HepG2 (cell line): ENCODE data around the gene KIZ. TPM values are rescaled to one million over a fixed set of nuclear protein-coding genes. Genes with fewer than 3 reads are reported as not detected.

Experiments
- ATAC-seq: fragments of 200-7000 bp; cut with Tn5 transposase; 3 replicates; pipeline ENCODE4 v1.9.1; 2020; ENCODE audit warnings: mild to moderate bottlenecking, moderate library complexity
- BruUV-seq: library from RNA; stranded (reverse); fragments of 400-500 nt; replicated peaks from 2 replicates; lab custom pipeline; 2021; lab: Mats Ljungman, UMichigan
- CTCF ChIA-PET: fragments of 300-600 bp; formaldehyde crosslinking; extraction: SDS; loops from one replicate; lab custom pipeline; 2021; ENCODE audit warnings: low total read pairs, inconsistent platforms, low intra/inter-chr PET ratio; lab: Yijun Ruan, JAX
- POLR2A ChIA-PET: fragments of 350-600 bp; sonication (Branson Sonifier 250); formaldehyde crosslinking; loops from one replicate; lab custom pipeline; 2020; ENCODE audit warnings: antibody characterized with exemption, inconsistent platforms; lab: Yijun Ruan, JAX
- DNase-seq: peaks from one replicate; pipeline ENCODE4 v3.0.0-alpha.2; 2015; ENCODE audit warnings: low spot score
- FAIRE-seq: peaks from 3 replicates; lab custom pipeline; 2011; peaks lifted over from hg19 to GRCh38; lab: Jason Lieb, UNC
- H2AFZ ChIP-seq: one replicate; pipeline ENCODE4 v1.6.1; 2011; ENCODE audit warnings: low read length, inconsistent platforms
- H3K27ac ChIP-seq: fragments of 300-600 bp; 3 replicates; pipeline ENCODE4 v1.8.0; 2011; ENCODE audit warnings: mixed run types, mild to moderate bottlenecking, mixed read lengths, low read length, inconsistent platforms; ENCODE audit not compliant: insufficient read depth; ENCODE audit errors: extremely low read length
- H3K27me3 ChIP-seq, 2 experiments: fragments of 200-600 bp in 1 of 2; 2 replicates in 1 of 2; 3 replicates in 1 of 2; pipeline versions ENCODE4 v1.6.0 to v1.8.0; 2011; ENCODE audit warnings: low read length in 2 of 2, mild to moderate bottlenecking in 2 of 2, moderate library complexity in 2 of 2, inconsistent platforms in 1 of 2; ENCODE audit not compliant: insufficient read depth in 2 of 2, control insufficient read depth in 1 of 2
- H3K36me3 ChIP-seq, 2 experiments: fragments of 200-600 bp in 1 of 2; replicated peaks in 1 of 2; 2 replicates in 1 of 2; 3 replicates in 1 of 2; pipeline versions ENCODE4 v1.5.1 to v1.8.0; 2011; ENCODE audit warnings: low read length in 2 of 2, inconsistent platforms in 1 of 2; ENCODE audit not compliant: insufficient read depth in 2 of 2, control insufficient read depth in 1 of 2
- H3K4me1 ChIP-seq: 2 replicates; pipeline ENCODE4 v1.5.1; 2012; ENCODE audit warnings: low read length, inconsistent platforms; ENCODE audit not compliant: insufficient read depth
- H3K4me2 ChIP-seq: 2 replicates; pipeline ENCODE4 v1.6.0; 2011; ENCODE audit warnings: low read depth, low read length, inconsistent platforms
- H3K4me3 ChIP-seq, 3 experiments: fragments of 200-600 bp in 1 of 3; sonication (generic), shearing (Covaris generic) in 1 of 3; replicated peaks in 1 of 3; 2 replicates each; pipeline ENCODE4 v1.5.1; 2011 to 2016; ENCODE audit warnings: low read length in 3 of 3, inconsistent platforms in 2 of 3, low read depth in 2 of 3, mild to moderate bottlenecking in 2 of 3, control low read depth in 1 of 3, mixed read lengths in 1 of 3; ENCODE audit not compliant: insufficient read depth in 1 of 3
- H3K79me2 ChIP-seq: one replicate; pipeline ENCODE4 v1.6.1; 2011; ENCODE audit warnings: low read length, inconsistent platforms; ENCODE audit not compliant: insufficient read depth
- H3K9ac ChIP-seq: 2 replicates; pipeline ENCODE4 v1.6.0; 2011; ENCODE audit warnings: mild to moderate bottlenecking, low read depth, low read length, inconsistent platforms; ENCODE audit not compliant: insufficient read depth
- H3K9me3 ChIP-seq: 2 replicates; pipeline ENCODE4 v1.5.1; 2012; ENCODE audit warnings: mild to moderate bottlenecking, low read length
- H4K20me1 ChIP-seq: 2 replicates; pipeline ENCODE4 v1.6.0; 2011; ENCODE audit warnings: inconsistent platforms, mild to moderate bottlenecking, low read length, moderate library complexity; ENCODE audit not compliant: insufficient read depth
- HDAC6 ChIP-seq: fragments of 200-600 bp; sonication (generic); IDR thresholded peaks from 2 replicates; pipeline ENCODE4 v1.7.0; 2017; ENCODE audit warnings: mild to moderate bottlenecking, antibody characterized with exemption, low read length, low read depth
- HMGA1 ChIP-seq: sonication (generic); formaldehyde crosslinking; conservative IDR thresholded peaks from 2 replicates; pipeline ENCODE4 v1.4.0; 2020; ENCODE audit warnings: missing genetic modification reagents
- MAFF ChIP-seq: IDR thresholded peaks from 2 replicates; pipeline ENCODE4 v1.6.1; 2011; ENCODE audit warnings: low read depth, low read length, improper control_type of control experiment
- MAFK ChIP-seq, 2 experiments: IDR thresholded peaks in 1 of 2; conservative IDR thresholded peaks in 1 of 2; 2 replicates each; pipeline ENCODE4 v1.6.1; 2011; ENCODE audit warnings: improper control_type of control experiment in 2 of 2, low read length in 2 of 2
- NONO ChIP-seq, 2 experiments: fragments of 450-650 bp in 1 of 2; sonication (generic) in 1 of 2; formaldehyde crosslinking in 1 of 2; IDR thresholded peaks in 1 of 2; conservative IDR thresholded peaks in 1 of 2; 2 replicates each; pipeline versions ENCODE4 v1.6.1 to v1.8.0; 2017 to 2022; ENCODE audit warnings: mild to moderate bottlenecking in 1 of 2, missing genetic modification reagents in 1 of 2, moderate library complexity in 1 of 2
- NR2F1 ChIP-seq, 2 experiments: fragments of 450-650 bp in 1 of 2; formaldehyde crosslinking in 1 of 2; IDR thresholded peaks; 2 replicates each; pipeline versions ENCODE4 v1.5.0 to v1.6.1; 2016 to 2020; ENCODE audit warnings: mild to moderate bottlenecking in 1 of 2, missing compliant biosample characterization in 1 of 2, missing genetic modification reagents in 1 of 2, moderate library complexity in 1 of 2
- ZNF557 ChIP-seq: sonication (generic); formaldehyde crosslinking; IDR thresholded peaks from 2 replicates; pipeline ENCODE4 v1.4.0; 2020; ENCODE audit warnings: missing genetic modification reagents
- ZNF564 ChIP-seq: sonication (generic); formaldehyde crosslinking; IDR thresholded peaks from 2 replicates; pipeline ENCODE4 v1.8.1; 2023; ENCODE audit warnings: mild to moderate bottlenecking, missing genetic modification reagents
- ZNF598 ChIP-seq: sonication (generic); formaldehyde crosslinking; IDR thresholded peaks from 2 replicates; pipeline ENCODE4 v1.5.1; 2020; ENCODE audit warnings: mild to moderate bottlenecking, missing genetic modification reagents, borderline replicate concordance
- ZNF737 ChIP-seq: sonication (generic); formaldehyde crosslinking; IDR thresholded peaks from 2 replicates; pipeline ENCODE4 v1.5.0; 2020; ENCODE audit warnings: missing genetic modification reagents, mild to moderate bottlenecking, borderline replicate concordance
- ZSCAN12 ChIP-seq: sonication (generic); formaldehyde crosslinking; IDR thresholded peaks from 2 replicates; pipeline ENCODE4 v1.9.0; 2021; ENCODE audit warnings: mild to moderate bottlenecking, missing genetic modification reagents
- WGBS: methylation state at CpG from one replicate; pipeline ENCODE4 v1.1.6; 2017; ENCODE audit warnings: low lambda C conversion rate; 5-methylcytosine and 5-hydroxymethylcytosine counted together
- in situ Hi-C: cut with HindIII; loops from 2 replicates; pipeline ENCODE4 v1.10.0; 2017; ENCODE audit warnings: low pct_unique_long_range_greater_than_20kb; ENCODE audit not compliant: extremely low pct_ligation_motif_present
- intact Hi-C: fragments of 100-400 bp; cut with micrococcal nuclease; formaldehyde crosslinking; loops from one replicate; pipeline ENCODE4 v1.10.0; 2022; ENCODE audit not compliant: unreplicated experiment
- polyA plus RNA-seq, 8 experiments: library from polyadenylated mRNA; depleted of rRNA in 3 of 8; stranded (reverse) in 7 of 8; unstranded in 1 of 8; fragments of >200 nt; fragmentation: Illumina TruSeq in 4 of 8; extraction: Trizol in 4 of 8; gene quantifications; 2 replicates each; pipeline versions ENCODE4 v1.2.1 to v1.2.3, GENCODE V29; 2011 to 2016; ENCODE audit warnings: low read depth in 4 of 8, missing spikeins in 1 of 8, mixed read lengths in 1 of 8; ENCODE audit not compliant: insufficient read depth in 1 of 8
- total RNA-seq, 5 experiments: library from RNA; depleted of rRNA; stranded (reverse); fragments of >200 nt; fragmentation: Illumina TruSeq; extraction: Trizol; gene quantifications; 2 replicates each; pipeline ENCODE4 v1.2.3, GENCODE V29; 2016; ENCODE audit warnings: low read depth in 1 of 5
- TF ChIP-seq, protein P1 (sequence below): sonication (generic); formaldehyde crosslinking; IDR thresholded peaks from 2 replicates; pipeline ENCODE4 v1.4.0; 2020; ENCODE audit warnings: mild to moderate bottlenecking, missing genetic modification reagents

Gene KIZ
- total and polyA plus RNA-seq, 2 of the 13 experiments (the other 11 are each of a cell fraction or from before 2014, with no cell fraction given): 46.3 to 114 TPM

DNA sequence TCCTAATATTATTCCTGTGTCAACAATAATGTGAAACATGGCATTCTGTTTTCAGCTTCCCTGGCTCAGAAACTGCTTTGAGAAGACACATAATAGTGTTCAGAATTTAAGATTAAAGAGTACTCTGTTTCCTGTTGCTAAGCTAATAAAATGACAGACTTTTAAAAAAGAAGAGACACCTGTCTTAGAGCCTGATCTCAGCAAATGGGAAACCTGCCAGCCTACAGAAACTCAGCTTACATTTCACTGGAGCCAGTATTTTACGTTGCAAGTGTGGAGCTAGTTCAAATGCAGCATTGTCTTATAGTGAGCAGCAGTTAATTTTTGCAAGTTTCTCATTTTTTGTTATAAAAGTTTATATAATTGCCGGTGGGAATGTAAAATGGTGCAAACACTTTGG is 28.8 kb downstream of the KIZ start:
- intact Hi-C loops: no loop called here
- CTCF ChIA-PET: no interaction called here
- WGBS: 78% methylated on average over 2 of the region's 2 CpGs

GRCh38 chr20:21155268-21155667 is 29.4 kb downstream of the KIZ start:
- Histone ChIP-seq H3K9me3 (no peaks in the 10 kb centered on the region), H3K4me3 (no peak overlapping the region), H3K27me3 (no peaks in the 10 kb centered on the region), H3K4me2 (no peak overlapping the region), H3K9ac (no peak overlapping the region), H3K27ac (no peak overlapping the region), H2AFZ (no peak overlapping the region), H4K20me1 (no peaks in the 10 kb centered on the region), H3K4me1 (no peaks in the 10 kb centered on the region), H3K36me3 (peaks cover 16 to 20% of the 10 kb centered on the region in 2 experiments), H3K79me2 (no peaks in the 10 kb centered on the region)
- ATAC-seq (no peak), FAIRE-seq (no peak), DNase-seq (no peak)
- ChIA-PET POLR2A (no interaction called here), CTCF (no interaction called here)
- TF ChIP-seq MAFF: peak; percentile 88
- peak; percentile 92 to 93 for TF ChIP-seq MAFK (conservative IDR thresholded peaks at IDR 0.05 in 1 of 2, IDR thresholded peaks at IDR 0.05 in 1 of 2; ENCODE audit: low read length in 2 of 2)
- no peak for TF ChIP-seq ZNF598 (CRISPR knock-in tag)
- TF ChIP-seq ZSCAN12 (CRISPR knock-in tag): no peak
- no peak for TF ChIP-seq ZNF564 (CRISPR knock-in tag)
- in situ Hi-C loops (no loop called here), intact Hi-C loops (no loop called here)
- 98% methylated on average over 5 of the region's 5 CpGs for WGBS
- BruUV-seq: no TSS peak

More for the DNA sequence above, 28.8 kb downstream of the KIZ start:
- no peak for ATAC-seq
- Histone ChIP-seq H3K9me3 (no peaks in the 10 kb centered on the region), H4K20me1 (no peaks in the 10 kb centered on the region), H3K4me3 (no peak overlapping the region), H3K9ac (no peak overlapping the region), H3K79me2 (no peaks in the 10 kb centered on the region), H3K27me3 (no peaks in the 10 kb centered on the region), H3K4me1 (no peaks in the 10 kb centered on the region), H3K4me2 (no peak overlapping the region), H2AFZ (no peak overlapping the region), H3K27ac (no peak overlapping the region), H3K36me3 (peaks cover 11 to 20% of the 10 kb centered on the region in 2 experiments)
- no TSS peak for BruUV-seq
- in situ Hi-C loops: no loop called here
- no peak for FAIRE-seq
- POLR2A ChIA-PET: no interaction called here
- no peak for DNase-seq
- no peak for TF ChIP-seq ZNF557 (CRISPR knock-in tag)
- no peak for TF ChIP-seq NONO (IDR thresholded peaks at IDR 0.05)
- no peak for TF ChIP-seq NONO (CRISPR knock-in tag; conservative IDR thresholded peaks at IDR 0.05)
- no peak for TF ChIP-seq HMGA1
- no peak for TF ChIP-seq NR2F1 (CRISPR knock-in tag; IDR thresholded peaks at IDR 0.05)
- TF ChIP-seq, protein P1, sequence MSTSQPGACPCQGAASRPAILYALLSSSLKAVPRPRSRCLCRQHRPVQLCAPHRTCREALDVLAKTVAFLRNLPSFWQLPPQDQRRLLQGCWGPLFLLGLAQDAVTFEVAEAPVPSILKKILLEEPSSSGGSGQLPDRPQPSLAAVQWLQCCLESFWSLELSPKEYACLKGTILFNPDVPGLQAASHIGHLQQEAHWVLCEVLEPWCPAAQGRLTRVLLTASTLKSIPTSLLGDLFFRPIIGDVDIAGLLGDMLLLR (CRISPR knock-in tag): no peak
- no peak for TF ChIP-seq ZNF737 (CRISPR knock-in tag)
- no peak for TF ChIP-seq HDAC6
- TF ChIP-seq, all 625 proteins: peak for 0
